ENCODE measurements around the gene PSMD2.
A peak's percentile ranks its signal among the peaks of the same experiment; 100 is the strongest.

Gene PSMD2

GRCh38 chr3:184314363-184314699 lies 15.3 kb downstream of the PSMD2 start, which contains the start of gene EIF4G1:
EIF4G1 (plus strand) TSS chr3:184314606; CDS start chr3:184315797, 1,191 bp downstream.
- H3K4me3 ChIP-seq (ENCODE audit: low read depth, low read length), result peak within 1 kb of the TSS; percentile 90
- TF ChIP-seq CTCF (IDR thresholded peaks at IDR 0.05; ENCODE audit: low read depth, low read length), result no peak

- no peak for TF ChIP-seq CTCF (IDR thresholded peaks at IDR 0.05; ENCODE audit: low read depth, low read length)
These were observed 15.9 kb downstream of the PSMD2 start for GRCh38 chr3:184314700-184315542.

DNA sequence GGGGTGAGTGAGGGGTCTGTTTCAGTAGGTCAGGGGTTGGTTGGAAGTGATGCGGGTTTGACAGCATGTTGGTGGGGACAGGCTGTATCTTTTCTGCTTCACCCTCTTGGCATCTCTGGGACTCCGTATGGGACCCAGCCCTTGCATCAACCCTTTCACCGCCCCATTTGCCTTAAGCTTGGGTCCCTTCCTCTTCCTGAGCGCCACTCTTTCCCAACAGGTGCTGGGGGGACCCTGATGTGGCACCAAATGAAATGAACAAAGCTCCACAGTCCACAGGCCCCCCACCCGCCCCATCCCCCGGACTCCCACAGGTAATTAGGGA lies 16.5 kb downstream of the PSMD2 start:
- TF ChIP-seq CTCF (IDR thresholded peaks at IDR 0.05; ENCODE audit: low read depth, low read length), result no peak
- H3K4me3 ChIP-seq (ENCODE audit: low read depth, low read length), result peak overlapping the region; percentile 90

More at GRCh38 chr3:184314700-184315542, 15.9 kb downstream of the PSMD2 start:
- peak overlapping the region; percentile 90 for H3K4me3 ChIP-seq (ENCODE audit: low read depth, low read length)

- peak overlapping the region; percentile 90 for H3K4me3 ChIP-seq (ENCODE audit: low read depth, low read length)
- TF ChIP-seq CTCF (IDR thresholded peaks at IDR 0.05; ENCODE audit: low read depth, low read length), result no peak
These were observed 17.0 kb downstream of the PSMD2 start for GRCh38 chr3:184315871-184316661.

DNA sequence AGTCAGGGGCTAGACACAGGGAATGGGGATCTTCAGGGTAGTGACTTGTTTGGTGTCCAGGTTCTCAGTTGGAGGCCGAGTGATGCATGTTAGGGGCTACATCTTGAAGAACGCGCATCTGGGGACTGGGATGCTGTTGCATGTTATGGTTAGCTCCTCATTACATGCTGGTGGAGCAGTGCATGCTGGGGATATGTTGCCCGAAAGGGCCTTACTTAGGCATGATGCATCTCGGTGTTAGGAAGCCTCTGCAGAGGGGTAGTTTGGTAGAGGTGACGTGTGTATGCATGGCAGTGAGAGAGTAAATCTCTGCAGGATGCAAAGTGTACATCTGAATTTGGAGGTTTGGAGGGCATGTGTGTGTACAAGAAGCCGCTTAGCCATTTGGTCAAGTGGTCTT lies 17.8 kb downstream of the PSMD2 start:
- peak overlapping the region; percentile 90 for H3K4me3 ChIP-seq (ENCODE audit: low read depth, low read length)
- no peak for TF ChIP-seq CTCF (IDR thresholded peaks at IDR 0.05; ENCODE audit: low read depth, low read length)

DNA sequence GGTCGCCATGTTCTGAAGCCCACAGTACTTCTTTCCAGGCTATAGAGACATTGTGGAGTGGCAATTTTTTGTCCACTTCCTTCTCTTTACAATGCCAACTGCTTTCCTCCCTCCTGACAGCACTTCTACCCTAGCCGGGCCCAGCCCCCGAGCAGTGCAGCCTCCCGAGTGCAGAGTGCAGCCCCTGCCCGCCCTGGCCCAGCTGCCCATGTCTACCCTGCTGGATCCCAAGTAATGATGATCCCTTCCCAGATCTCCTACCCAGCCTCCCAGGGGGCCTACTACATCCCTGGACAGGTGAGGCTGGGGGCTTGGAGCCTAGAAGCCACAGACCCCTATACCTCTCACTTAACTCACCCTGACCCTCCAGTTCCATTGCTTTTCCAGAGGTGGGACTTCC lies 18.2 kb downstream of the PSMD2 start:
- TF ChIP-seq CTCF (IDR thresholded peaks at IDR 0.05; ENCODE audit: low read depth, low read length), result no peak
- peak overlapping the region; percentile 90 for H3K4me3 ChIP-seq (ENCODE audit: low read depth, low read length)

DNA sequence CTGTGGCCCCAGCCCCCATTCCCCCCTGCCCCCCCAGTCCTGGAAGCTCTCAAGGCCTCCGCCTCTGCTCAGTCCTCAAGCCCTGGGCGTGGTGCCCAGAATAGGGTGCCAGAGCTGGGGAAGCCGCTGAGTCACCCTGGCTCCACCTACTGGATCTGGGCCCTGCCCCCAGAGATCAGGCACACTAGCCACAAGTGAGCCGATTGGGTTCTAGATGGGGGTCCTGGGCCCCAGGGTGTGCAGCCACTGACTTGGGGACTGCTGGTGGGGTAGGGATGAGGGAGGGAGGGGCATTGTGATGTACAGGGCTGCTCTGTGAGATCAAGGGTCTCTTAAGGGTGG lies 21.0 kb downstream of the PSMD2 start:
- TF ChIP-seq CTCF (IDR thresholded peaks at IDR 0.05; ENCODE audit: low read depth, low read length), result no peak
- 0 out of 2 replicates have a peak overlapping the region, but pooled peaks have one; percentile 17 for H3K4me3 ChIP-seq (ENCODE audit: low read depth, low read length)
